T-cell (primary cell): Measurements from ENCODE around the gene RNF123. TPM values are rescaled to one million over a fixed set of nuclear protein-coding genes. Genes with fewer than 3 reads are reported as not detected.
"Not testable (repeated sequence)": the region's sequence is repeated elsewhere in the genome, so short reads cannot be mapped to it uniquely, and the experiment has no call there.

Source experiments
- ATAC-seq, 4 experiments: fragments of 200-7000 bp in 3 of 4; fragments of 150-1000 bp in 1 of 4; cut with Tn5 transposase; replicated peaks in 1 of 4; 1 replicate in 3 of 4; 2 replicates in 1 of 4; pipeline ENCODE4 v1.10.0; 2021; ENCODE audit warnings: moderate library complexity in 3 of 4, mild to moderate bottlenecking in 2 of 4, moderate number of reproducible peaks in 1 of 4
- CTCF ChIA-PET, 2 donors: fragments of 300-600 bp; sonication (Branson Sonifier 250); formaldehyde crosslinking; loops; one replicate each; lab custom pipeline; 2022; ENCODE audit warnings: antibody characterized with exemption in 2 of 2; lab: Charles Lee
- POLR2A ChIA-PET, 2 donors: fragments of 300-600 bp; sonication (Branson Sonifier 250); formaldehyde crosslinking; loops; one replicate each; lab custom pipeline; 2022; ENCODE audit warnings: antibody characterized with exemption in 2 of 2; lab: Charles Lee
- DNase-seq, 35 experiments: peaks; one replicate each; pipeline versions ENCODE4 v3.0.0 to v3.0.0-alpha.2; 2013 to 2023
- H3K27ac ChIP-seq: one replicate; pipeline ENCODE4 v1.5.1; 2013; ENCODE audit warnings: low read length
- H3K27me3 ChIP-seq, 2 experiments: replicated peaks in 1 of 2; 1 replicate in 1 of 2; 2 replicates in 1 of 2; pipeline versions ENCODE4 v1.6.1 to v1.7.0; 2013; ENCODE audit warnings: low read length in 1 of 2, mixed read lengths in 1 of 2; ENCODE audit not compliant: control insufficient read depth in 2 of 2, insufficient read depth in 2 of 2; ENCODE audit errors: extremely low read depth in 1 of 2
- H3K36me3 ChIP-seq, 2 donors: 1 replicate in 1 of 2; 2 replicates in 1 of 2; pipeline versions ENCODE4 v1.6.1 to v1.7.0; 2013; ENCODE audit warnings: low read length in 1 of 2; ENCODE audit not compliant: control insufficient read depth in 2 of 2, insufficient read depth in 1 of 2; ENCODE audit errors: extremely low read depth in 1 of 2
- H3K4me1 ChIP-seq, 2 experiments: 1 replicate in 1 of 2; 2 replicates in 1 of 2; pipeline versions ENCODE4 v1.6.1 to v1.7.0; 2013; ENCODE audit warnings: low read length in 2 of 2, mixed read lengths in 1 of 2; ENCODE audit not compliant: insufficient read depth in 2 of 2, control insufficient read depth in 1 of 2; ENCODE audit errors: extremely low read depth in 1 of 2
- H3K4me3 ChIP-seq, 2 donors: 1 replicate in 1 of 2; 2 replicates in 1 of 2; pipeline versions ENCODE4 v1.5.1 to v1.7.0; 2013; ENCODE audit warnings: mild to moderate bottlenecking in 2 of 2, low read length in 1 of 2, moderate library complexity in 1 of 2; ENCODE audit not compliant: control insufficient read depth in 1 of 2; ENCODE audit errors: extremely low read depth in 1 of 2
- H3K9me3 ChIP-seq: 2 replicates; pipeline ENCODE4 v1.7.0; 2013
- H3K27ac Mint-ChIP-seq, 2 donors: one replicate each; pipeline ENCODE4 v1.8.0; 2020 to 2021; ENCODE audit warnings: mild to moderate bottlenecking in 2 of 2, mixed read lengths in 2 of 2
- H3K27me3 Mint-ChIP-seq, 2 donors: one replicate each; pipeline ENCODE4 v1.8.0; 2021 to 2022; ENCODE audit warnings: mixed read lengths in 2 of 2
- H3K36me3 Mint-ChIP-seq: one replicate; pipeline ENCODE4 v1.8.0; 2021; ENCODE audit warnings: mixed read lengths
- H3K4me1 Mint-ChIP-seq, 3 donors: one replicate each; pipeline ENCODE4 v1.8.0; 2020 to 2022; ENCODE audit warnings: mixed read lengths in 3 of 3, mild to moderate bottlenecking in 1 of 3
- H3K4me3 Mint-ChIP-seq, 3 donors: one replicate each; pipeline ENCODE4 v1.8.0; 2020 to 2022; ENCODE audit warnings: mild to moderate bottlenecking in 3 of 3, mixed read lengths in 3 of 3, moderate library complexity in 3 of 3
- H3K9me3 Mint-ChIP-seq, 3 donors: one replicate each; pipeline ENCODE4 v1.8.0; 2020 to 2022; ENCODE audit warnings: mixed read lengths in 3 of 3
- WGBS: methylation state at CpG from one replicate; pipeline ENCODE4 v1.1.5; 2013; ENCODE audit warnings: missing lambda C conversion rate; ENCODE audit not compliant: insufficient coverage; 5-methylcytosine and 5-hydroxymethylcytosine counted together
- total RNA-seq, 35 experiments: library from RNA in 6 of 35; stranded (reverse) in 6 of 35; fragments of 120-200 nt in 1 of 35; gene quantifications; one replicate each; pipeline versions ENCODE4 v1.2.1 to v1.2.4 and lab custom pipeline; 2013 to 2026

RNF123 gene
- total RNA-seq, 5 donors from 2014 or later (not counting 1 experiment from before 2014, with no cell fraction given) = 40.9 to 79.8 (median 72.8) TPM

DNA sequence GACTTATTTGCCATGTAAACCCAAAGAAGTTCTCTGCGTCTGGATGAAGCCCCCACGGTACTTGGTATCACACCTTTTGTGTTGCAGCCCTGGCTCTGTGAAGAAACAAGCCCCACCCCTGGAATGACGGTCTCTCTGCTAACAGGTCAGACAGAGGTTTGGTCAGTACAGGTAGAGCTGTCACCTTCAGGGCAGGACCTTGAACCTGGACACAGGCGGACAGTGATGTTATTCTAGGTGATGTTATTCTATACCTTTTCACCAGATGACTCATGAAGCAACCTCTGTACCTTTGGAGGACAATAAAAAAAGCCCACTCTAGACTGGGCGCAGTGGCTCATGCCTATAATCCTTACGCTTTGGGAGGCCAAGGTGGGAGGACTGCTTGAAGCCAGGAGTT is 45.4 kb downstream of the RNF123 start:
- WGBS = 98% methylated on average over 5 of the region's 6 CpGs
- Histone ChIP-seq H3K27me3 (no peaks in the 10 kb centered on the region), H3K4me1 (no peaks in the 10 kb centered on the region), H3K36me3 (peaks cover 24 to 59% of the 10 kb centered on the region in 2 donors), H3K4me3 (no peak overlapping the region), H3K9me3 (no peaks in the 10 kb centered on the region), H3K27ac (no peak overlapping the region)
- Mint-ChIP-seq H3K9me3 (no peaks in the 10 kb centered on the region), H3K36me3 (peaks cover 37% of the 10 kb centered on the region), H3K27ac (no peak overlapping the region), H3K4me1 (peaks cover 0 to 8% (median 3%) of the 10 kb centered on the region in 3 donors), H3K4me3 (no peak overlapping the region), H3K27me3 (no peaks in the 10 kb centered on the region)
- ATAC-seq = no peak
- no peak for DNase-seq
- ChIA-PET CTCF (no interaction called here), POLR2A (interaction anchor here in 1 of 2 donors (0.6 kb wide), 1 partner anchor 10 kb away, joined by 3 read pairs; no protein-coding TSS in a partner anchor)

DNA sequence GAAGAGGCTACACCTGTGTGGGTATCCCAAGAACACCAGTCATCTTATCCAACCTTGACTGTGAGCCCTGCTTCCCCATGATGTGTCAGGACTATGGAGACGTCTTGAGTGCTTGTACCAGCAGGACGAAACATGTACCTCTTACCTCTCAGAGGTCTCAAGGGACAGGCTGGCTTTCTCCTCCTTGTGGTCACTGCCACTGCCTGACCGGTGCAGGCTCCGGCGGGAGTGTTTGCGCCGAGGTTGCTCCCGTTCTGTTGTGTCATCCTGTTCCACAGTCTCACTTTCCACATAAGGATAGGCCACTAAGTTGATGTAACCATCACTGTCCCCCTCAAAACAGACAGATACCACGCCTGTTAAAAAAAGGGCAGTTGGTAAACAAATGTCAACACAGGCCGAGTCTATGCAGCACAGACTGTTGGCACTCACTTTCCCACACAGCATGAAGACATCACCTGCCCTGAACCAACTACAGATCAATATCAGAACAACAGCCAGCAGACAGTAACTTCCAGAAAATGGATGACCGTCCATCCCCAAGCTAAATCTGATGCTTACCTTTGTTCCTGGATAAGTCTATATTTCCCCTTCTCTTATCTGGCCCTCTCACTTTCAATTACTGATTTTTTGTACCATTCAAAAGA is 48.8 kb downstream of the RNF123 start:
- no peak overlapping the region for H3K27ac ChIP-seq
- Mint-ChIP-seq H3K27me3 (no peaks in the 10 kb centered on the region), H3K4me1 (peaks cover 0 to 10% (median 3%) of the 10 kb centered on the region in 3 donors), H3K27ac (no peak overlapping the region), H3K9me3 (no peaks in the 10 kb centered on the region), H3K4me3 (no peak overlapping the region), H3K36me3 (peaks cover 26% of the 10 kb centered on the region)
- 91% methylated on average over 5 of the region's 11 CpGs for WGBS
- ATAC-seq = no peak
- no peaks in the 10 kb centered on the region for H3K27me3 ChIP-seq
- no peaks in the 10 kb centered on the region for H3K4me1 ChIP-seq
- H3K36me3 ChIP-seq = peaks cover 16 to 53% of the 10 kb centered on the region in 2 donors
- DNase-seq = no peak
- ChIA-PET CTCF (no interaction called here), POLR2A (no interaction called here)
- no peak overlapping the region for H3K4me3 ChIP-seq
- no peaks in the 10 kb centered on the region for H3K9me3 ChIP-seq

DNA sequence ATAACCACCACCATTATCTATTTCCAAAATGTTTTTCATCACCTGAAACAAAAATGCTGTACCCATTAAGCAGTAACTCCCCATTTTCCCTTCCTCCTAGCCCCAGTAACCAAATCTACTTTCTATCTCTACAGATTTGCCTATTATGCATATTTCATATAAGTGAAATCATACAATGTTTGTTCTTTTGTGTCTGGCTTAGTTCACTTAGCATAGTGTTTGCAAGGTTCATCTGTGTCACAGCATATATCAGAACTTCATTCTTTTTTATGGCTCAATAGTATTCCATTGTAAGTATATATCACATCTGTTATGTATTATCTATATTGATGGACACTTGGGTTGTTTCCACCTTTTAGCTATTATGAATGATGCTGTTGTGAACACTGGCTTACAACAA is 51.1 kb downstream of the RNF123 start:
- no peak overlapping the region for H3K27ac Mint-ChIP-seq

DNA sequence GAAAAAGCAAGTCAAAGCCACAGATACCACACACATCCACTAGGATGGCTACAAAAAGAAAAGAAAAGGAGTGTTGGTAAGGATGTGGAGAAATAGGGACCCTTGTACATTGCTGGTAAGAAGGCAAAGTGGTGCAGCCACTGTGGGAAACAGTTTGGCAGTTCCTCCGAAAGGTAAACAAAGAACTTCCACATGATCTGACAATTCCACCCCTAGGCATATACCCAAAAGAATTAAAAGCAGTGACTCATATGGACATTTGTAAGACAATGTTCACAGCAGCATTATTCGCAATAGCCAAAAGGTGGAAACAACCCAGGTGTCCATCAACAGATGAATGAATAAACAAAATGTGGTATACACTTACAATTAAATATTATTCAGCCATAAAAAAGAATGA is 56.6 kb downstream of the RNF123 start:
- no peak overlapping the region for H3K27ac ChIP-seq
- H3K4me3 Mint-ChIP-seq = no peak overlapping the region
- H3K4me1 Mint-ChIP-seq = peaks cover 7 to 13% (median 12%) of the 10 kb centered on the region in 3 donors
- H3K27me3 Mint-ChIP-seq = no peaks in the 10 kb centered on the region
- DNase-seq (no peak), ATAC-seq (no peak)
- ChIA-PET POLR2A (no interaction called here), CTCF (no interaction called here)
- no CpG with 5 or more reads among the region's 2 CpGs for WGBS
- no peaks in the 10 kb centered on the region for H3K9me3 Mint-ChIP-seq
- no peaks in the 10 kb centered on the region for H3K4me1 ChIP-seq
- no peaks in the 10 kb centered on the region for H3K9me3 ChIP-seq
- no peaks in the 10 kb centered on the region for H3K27me3 ChIP-seq
- no peak overlapping the region for H3K27ac Mint-ChIP-seq
- peaks cover 6 to 46% of the 10 kb centered on the region in 2 donors for H3K36me3 ChIP-seq
- H3K4me3 ChIP-seq = no peak overlapping the region
- H3K36me3 Mint-ChIP-seq = peaks cover 27% of the 10 kb centered on the region

More for the DNA sequence above, 51.1 kb downstream of the RNF123 start:
- DNase-seq = no peak
- no peak for ATAC-seq
- H3K4me3 Mint-ChIP-seq = no peak overlapping the region
- no peaks in the 10 kb centered on the region for H3K9me3 Mint-ChIP-seq
- Histone ChIP-seq H3K27me3 (no peaks in the 10 kb centered on the region), H3K36me3 (peaks cover 8 to 50% of the 10 kb centered on the region in 2 donors), H3K4me1 (no peaks in the 10 kb centered on the region), H3K9me3 (no peaks in the 10 kb centered on the region), H3K27ac (no peak overlapping the region), H3K4me3 (no peak overlapping the region)
- peaks cover 28% of the 10 kb centered on the region for H3K36me3 Mint-ChIP-seq
- CTCF ChIA-PET = interaction anchor here in 1 of 2 donors (0.6 kb wide), 1 partner anchor 28 kb away, joined by 4 read pairs; no protein-coding TSS in a partner anchor
- POLR2A ChIA-PET = no interaction called here
- no peaks in the 10 kb centered on the region for H3K27me3 Mint-ChIP-seq
- H3K4me1 Mint-ChIP-seq = peaks cover 0 to 12% (median 6%) of the 10 kb centered on the region in 3 donors

DNA sequence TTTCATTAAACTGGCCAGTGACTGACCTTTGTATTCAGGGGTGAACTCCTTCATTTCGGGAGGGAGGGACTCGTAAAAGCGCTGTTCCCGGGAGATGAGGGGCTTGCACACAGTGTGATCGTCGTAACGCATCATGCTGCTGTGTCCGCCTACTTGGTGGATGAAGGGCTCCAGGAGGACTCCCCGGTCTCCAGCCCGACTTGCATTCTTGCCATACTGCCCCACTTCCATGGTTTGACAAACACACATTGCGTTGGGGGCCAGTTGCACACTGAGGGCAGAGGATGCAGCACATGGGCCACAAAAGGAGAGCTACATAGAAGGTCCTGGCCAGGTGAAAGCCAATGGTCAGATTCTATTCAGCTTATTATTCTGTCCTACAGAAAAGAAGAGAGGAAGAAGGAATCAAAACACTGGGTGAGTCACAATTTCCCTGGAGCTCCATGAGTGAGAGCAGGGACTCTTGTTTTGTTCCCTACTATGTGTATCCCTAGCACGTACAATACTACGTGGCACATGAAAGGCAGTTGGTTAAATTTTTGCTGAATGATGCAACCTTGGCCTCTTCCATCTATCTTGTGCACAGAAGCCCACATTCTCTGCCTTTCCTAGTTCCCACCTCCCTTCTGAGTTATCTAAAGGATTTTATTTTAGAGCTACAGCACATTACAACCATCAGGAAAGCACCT is 58.6 kb downstream of the RNF123 start:
- CTCF ChIA-PET = no interaction called here
- peaks cover 27% of the 10 kb centered on the region for H3K36me3 Mint-ChIP-seq
- no peak for DNase-seq

DNA sequence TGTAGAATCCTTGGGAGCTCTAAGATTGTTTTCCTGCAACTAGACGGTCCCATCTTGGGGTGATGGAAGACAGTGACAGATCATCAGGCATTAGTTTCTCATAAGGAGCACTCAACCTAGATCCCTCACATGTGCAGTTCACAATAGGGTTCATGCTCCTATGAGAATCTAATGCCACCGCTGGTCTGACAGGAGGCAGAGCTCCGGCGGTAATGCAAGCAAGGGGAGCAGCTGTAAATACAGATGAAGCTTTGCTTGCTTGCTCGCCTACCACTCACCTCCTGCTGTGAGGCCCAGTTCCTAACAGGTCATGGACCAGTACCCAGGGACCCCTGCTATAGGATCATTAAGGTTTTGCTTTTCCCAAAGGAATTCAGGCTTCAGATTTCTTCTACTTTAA is 59.5 kb downstream of the RNF123 start:
- H3K27ac ChIP-seq, H3K9me3 Mint-ChIP-seq, ATAC-seq, H3K27me3 Mint-ChIP-seq, H3K4me3 Mint-ChIP-seq, H3K4me1 ChIP-seq, H3K27me3 ChIP-seq, H3K27ac Mint-ChIP-seq, H3K9me3 ChIP-seq, DNase-seq, H3K4me3 ChIP-seq: not testable (repeated sequence)
- ChIA-PET POLR2A (interaction anchor here in 1 of 2 donors (0.6 kb wide), 1 partner anchor 23 kb away, joined by 3 read pairs; no protein-coding TSS in a partner anchor), CTCF (interaction anchor here in 1 of 2 donors (0.7 to 1.2 kb wide), 2 partner anchors 8 to 13 kb away, joined by 3 to 4 read pairs; no protein-coding TSS in a partner anchor)
- peaks cover 30% of the 10 kb centered on the region for H3K36me3 Mint-ChIP-seq
- WGBS = 97% methylated on average over 3 of the region's 5 CpGs
- H3K36me3 ChIP-seq = peaks cover 6 to 37% of the 10 kb centered on the region in 2 donors
- peaks cover 18 to 20% (median 18%) of the 10 kb centered on the region in 3 donors for H3K4me1 Mint-ChIP-seq

More for the DNA sequence above, 58.6 kb downstream of the RNF123 start:
- Mint-ChIP-seq H3K27me3 (no peaks in the 10 kb centered on the region), H3K4me3 (no peak overlapping the region), H3K9me3 (no peaks in the 10 kb centered on the region), H3K27ac (no peak overlapping the region), H3K4me1 (peaks cover 8 to 13% (median 12%) of the 10 kb centered on the region in 3 donors)
- H3K36me3 ChIP-seq = peaks cover 6 to 39% of the 10 kb centered on the region in 2 donors
- H3K9me3 ChIP-seq = no peaks in the 10 kb centered on the region
- WGBS = 96% methylated on average over 13 of the region's 13 CpGs
- no peaks in the 10 kb centered on the region for H3K4me1 ChIP-seq
- ATAC-seq = no peak
- POLR2A ChIA-PET = interaction anchor here in 1 of 2 donors (0.6 kb wide), 1 partner anchor 24 kb away, joined by 3 read pairs; no protein-coding TSS in a partner anchor
- no peak overlapping the region for H3K4me3 ChIP-seq
- no peak overlapping the region for H3K27ac ChIP-seq
- no peaks in the 10 kb centered on the region for H3K27me3 ChIP-seq
